ENCODE results near the gene CNMD.

The CNMD gene

GRCh38 chr13:52767949-52768516 lies 28.4 kb upstream of the CNMD start:
- TF ChIP-seq NFIC (IDR thresholded peaks at IDR 0.05): no peak
- TF ChIP-seq EP300 (IDR thresholded peaks at IDR 0.05; ENCODE audit: borderline replicate concordance): no peak
- TF ChIP-seq YY1 (IDR thresholded peaks at IDR 0.05; ENCODE audit: low read depth): no peak
- TF ChIP-seq FOXM1 (IDR thresholded peaks at IDR 0.05; ENCODE audit: borderline replicate concordance, low read depth): no peak
- no peak for TF ChIP-seq TAF1 (IDR thresholded peaks at IDR 0.05; ENCODE audit: low read depth)
- no peak for TF ChIP-seq EGR1 (IDR thresholded peaks at IDR 0.05)
- TF ChIP-seq RAD21 (IDR thresholded peaks at IDR 0.05; ENCODE audit: low read depth): no peak

GRCh38 chr13:52765611-52766390 lies 26.2 kb upstream of the CNMD start:
- TF ChIP-seq TAF1 (IDR thresholded peaks at IDR 0.05; ENCODE audit: low read depth): no peak
- no peak for TF ChIP-seq USF1 (IDR thresholded peaks at IDR 0.05)

GRCh38 chr13:52760077-52760476 lies 20.5 kb upstream of the CNMD start:
- TF ChIP-seq EGR1 (IDR thresholded peaks at IDR 0.05): no peak
- TF ChIP-seq RAD21 (IDR thresholded peaks at IDR 0.05; ENCODE audit: low read depth): no peak
- TF ChIP-seq ZBTB7A (IDR thresholded peaks at IDR 0.05; ENCODE audit: low read depth): no peak
- no peak for TF ChIP-seq EP300 (IDR thresholded peaks at IDR 0.05; ENCODE audit: borderline replicate concordance)
- TF ChIP-seq USF1 (IDR thresholded peaks at IDR 0.05): no peak
- TF ChIP-seq NFIC (IDR thresholded peaks at IDR 0.05): no peak
- TF ChIP-seq TCF12 (IDR thresholded peaks at IDR 0.05; ENCODE audit: low read depth): no peak

- TF ChIP-seq TEAD4 (IDR thresholded peaks at IDR 0.05): no peak
- no peak for TF ChIP-seq REST (IDR thresholded peaks at IDR 0.05; ENCODE audit: low read depth)
- TF ChIP-seq MAX (IDR thresholded peaks at IDR 0.05): no peak
- no peak for TF ChIP-seq EP300 (IDR thresholded peaks at IDR 0.05; ENCODE audit: borderline replicate concordance)
- TF ChIP-seq USF1 (IDR thresholded peaks at IDR 0.05): no peak
- TF ChIP-seq YY1 (IDR thresholded peaks at IDR 0.05; ENCODE audit: low read depth): no peak
- TF ChIP-seq TCF12 (IDR thresholded peaks at IDR 0.05; ENCODE audit: low read depth): no peak
- no peak for TF ChIP-seq NFIC (IDR thresholded peaks at IDR 0.05)
- TF ChIP-seq EGR1 (IDR thresholded peaks at IDR 0.05): no peak
- TF ChIP-seq CREB1 (IDR thresholded peaks at IDR 0.05; ENCODE audit: low read depth): no peak
- no peak for TF ChIP-seq RAD21 (IDR thresholded peaks at IDR 0.05; ENCODE audit: low read depth)
- TF ChIP-seq CEBPB (IDR thresholded peaks at IDR 0.05): no peak
- TF ChIP-seq TAF1 (IDR thresholded peaks at IDR 0.05; ENCODE audit: low read depth): no peak
- TF ChIP-seq FOXM1 (IDR thresholded peaks at IDR 0.05; ENCODE audit: borderline replicate concordance, low read depth): no peak
- no peak for TF ChIP-seq ZBTB7A (IDR thresholded peaks at IDR 0.05; ENCODE audit: low read depth)
These were observed 18.5 kb upstream of the CNMD start for GRCh38 chr13:52758114-52758513.

GRCh38 chr13:52751196-52751595 lies 11.6 kb upstream of the CNMD start:
- no peak for TF ChIP-seq ZBTB7A (IDR thresholded peaks at IDR 0.05; ENCODE audit: low read depth)
- no peak for TF ChIP-seq TEAD4 (IDR thresholded peaks at IDR 0.05)
- TF ChIP-seq TCF12 (IDR thresholded peaks at IDR 0.05; ENCODE audit: low read depth): no peak
- no peak for TF ChIP-seq EGR1 (IDR thresholded peaks at IDR 0.05)
- no peak for TF ChIP-seq CEBPB (IDR thresholded peaks at IDR 0.05)
- no peak for TF ChIP-seq REST (IDR thresholded peaks at IDR 0.05; ENCODE audit: low read depth)
- no peak for TF ChIP-seq RAD21 (IDR thresholded peaks at IDR 0.05; ENCODE audit: low read depth)
- TF ChIP-seq EP300 (IDR thresholded peaks at IDR 0.05; ENCODE audit: borderline replicate concordance): no peak
- TF ChIP-seq NFIC (IDR thresholded peaks at IDR 0.05): no peak
- TF ChIP-seq USF1 (IDR thresholded peaks at IDR 0.05): no peak
- no peak for TF ChIP-seq TAF1 (IDR thresholded peaks at IDR 0.05; ENCODE audit: low read depth)
- no peak for TF ChIP-seq MAX (IDR thresholded peaks at IDR 0.05)
- no peak for TF ChIP-seq CREB1 (IDR thresholded peaks at IDR 0.05; ENCODE audit: low read depth)
- TF ChIP-seq YY1 (IDR thresholded peaks at IDR 0.05; ENCODE audit: low read depth): no peak
- no peak for TF ChIP-seq FOXM1 (IDR thresholded peaks at IDR 0.05; ENCODE audit: borderline replicate concordance, low read depth)

All from Ishikawa (cell line).